Inflammatory macrophage treated with lipopolysaccharide for 1 hour (primary cell): ENCODE measurements around the gene HERC2.

Experiments
- DNase-seq, 2 donors: peaks; one replicate each; pipeline ENCODE4 v3.0.0-alpha.2; 2020 to 2022

The HERC2 gene

DNA sequence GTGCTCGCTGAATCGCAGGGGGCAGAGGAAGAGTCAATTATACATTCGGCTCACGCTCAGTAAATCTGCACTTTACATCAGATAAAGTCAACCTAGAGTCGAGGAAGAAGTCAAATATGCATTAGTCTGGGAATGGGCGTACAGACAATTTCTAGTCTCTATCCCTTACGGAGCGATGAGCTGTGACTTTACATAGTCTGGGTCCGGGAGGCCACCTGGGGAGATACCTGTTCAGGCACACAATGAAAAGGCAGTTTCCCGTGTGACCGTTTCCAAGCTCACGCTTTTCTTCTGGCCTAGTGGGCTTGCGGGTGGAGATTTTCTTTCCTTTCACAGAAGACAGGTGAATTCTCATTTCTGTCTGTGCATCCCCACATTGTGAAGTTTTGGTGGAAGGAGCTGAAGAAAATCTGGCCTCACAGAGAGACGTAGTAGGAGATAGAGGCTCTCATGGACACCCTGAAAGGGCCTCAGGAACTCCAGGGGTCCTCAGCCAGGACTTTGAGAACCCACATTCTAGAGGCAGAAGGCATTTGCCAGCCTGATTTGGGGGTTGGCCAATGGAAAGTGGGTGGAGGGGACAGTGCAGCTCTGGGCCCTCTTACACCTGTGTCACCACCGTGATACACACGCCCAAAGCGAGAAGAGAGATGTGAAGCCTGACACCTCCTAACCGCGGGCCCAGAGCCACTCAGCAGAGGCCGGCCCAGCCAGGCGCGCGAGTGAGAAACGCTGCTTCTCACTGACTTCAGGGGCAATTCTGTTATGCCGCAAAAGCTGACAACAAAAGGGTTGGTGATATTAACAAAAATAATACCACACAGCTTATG lies 212.1 kb downstream of the HERC2 start:
- DNase-seq: no peak

DNA sequence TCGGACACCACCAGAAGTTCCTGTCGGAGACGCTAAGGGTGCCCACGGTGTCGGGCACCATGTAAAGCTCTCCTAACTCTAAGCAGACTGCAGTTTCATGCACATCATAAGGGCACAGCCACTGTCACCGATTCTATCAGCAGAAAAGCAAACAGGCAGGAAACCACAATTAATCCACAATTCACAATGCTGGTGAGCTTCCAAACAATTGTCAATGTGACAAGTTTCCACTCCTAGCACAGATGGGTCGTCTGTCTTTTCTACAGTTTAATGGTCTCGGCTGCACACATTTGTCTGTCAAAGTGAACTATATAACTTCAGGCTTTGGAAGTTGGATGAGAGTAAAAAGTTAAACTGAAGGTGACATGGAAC lies 214.1 kb downstream of the HERC2 start:
- DNase-seq: no peak

DNA sequence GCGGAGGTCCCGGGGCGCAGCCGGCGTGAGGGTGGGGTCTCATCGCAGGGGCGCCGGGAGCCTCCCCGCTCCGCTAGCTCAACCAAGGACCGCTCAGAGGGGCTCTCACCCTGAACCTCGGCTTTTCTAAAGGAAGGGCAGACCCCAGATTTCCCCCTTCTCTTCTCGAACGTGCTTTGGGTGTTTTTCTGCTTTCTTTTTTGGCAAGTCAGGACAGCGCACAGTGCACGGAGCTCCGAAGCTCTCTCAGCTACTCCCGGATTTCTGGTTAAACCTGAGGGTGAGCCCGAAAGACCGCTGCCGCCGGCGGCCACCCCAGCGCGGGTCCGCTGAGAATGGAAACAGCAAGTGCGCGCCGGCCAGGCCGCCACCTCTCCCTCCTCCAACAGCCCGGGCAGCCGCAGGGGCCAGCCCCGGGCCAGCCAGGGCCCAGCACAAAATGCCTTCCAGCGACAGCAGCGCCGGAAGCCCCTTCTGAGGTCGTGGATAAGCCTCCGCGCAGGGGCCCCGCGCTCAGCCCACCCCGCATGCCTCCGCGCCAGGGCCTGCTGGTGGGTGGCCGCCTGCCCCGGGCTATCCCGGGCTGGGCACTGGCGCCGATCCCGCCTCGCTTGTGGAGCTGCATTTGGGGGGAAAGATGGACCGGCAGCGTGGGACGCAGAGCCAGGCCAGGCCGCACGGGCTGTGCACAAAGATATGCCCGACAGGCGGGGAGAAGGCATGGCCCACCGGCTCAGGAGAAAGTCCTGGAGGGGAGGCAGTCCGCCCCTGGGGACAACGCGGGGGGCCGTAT lies 214.7 kb downstream of the HERC2 start:
- no peak for DNase-seq

DNA sequence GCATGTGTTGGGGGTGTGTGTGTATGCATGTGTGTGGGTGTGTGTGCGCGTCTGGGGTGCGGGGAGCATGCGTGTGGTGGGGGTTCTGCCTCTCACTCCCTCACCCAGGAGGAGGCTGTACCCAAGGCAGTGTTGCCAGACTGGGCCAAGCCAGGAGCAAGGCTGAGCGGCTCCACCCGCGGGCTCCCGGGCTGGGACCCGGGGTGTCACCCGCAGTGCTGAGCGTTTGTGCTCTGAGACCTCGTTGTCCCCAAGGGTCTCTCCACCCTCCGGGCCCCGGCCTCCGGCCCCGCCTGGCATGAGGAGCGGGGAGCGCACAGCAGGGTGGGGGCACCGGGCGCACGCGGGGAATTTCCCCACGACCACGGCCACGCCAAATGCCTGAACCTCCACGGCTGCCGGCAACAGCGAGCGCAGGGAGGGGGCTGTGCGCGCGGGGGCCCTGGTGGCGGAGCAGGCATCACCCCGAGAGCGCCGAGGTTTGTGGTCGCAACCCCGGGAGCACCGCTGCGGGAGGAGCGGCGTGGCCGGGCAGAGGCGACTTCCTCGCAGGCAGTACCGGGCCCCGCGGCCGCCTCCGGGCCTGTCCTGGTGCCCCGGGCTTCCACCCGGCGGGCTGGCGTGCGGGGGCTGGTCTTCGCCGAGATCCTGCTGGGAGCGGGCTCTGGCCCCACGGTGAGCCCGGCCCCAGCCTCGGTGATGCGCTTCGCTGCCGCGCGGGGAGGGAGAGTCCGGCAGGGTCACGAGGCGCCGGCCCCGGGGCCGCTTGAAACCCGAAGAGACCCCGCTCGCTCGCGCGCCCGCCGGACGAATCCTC lies 215.5 kb downstream of the HERC2 start:
- no peak for DNase-seq

DNA sequence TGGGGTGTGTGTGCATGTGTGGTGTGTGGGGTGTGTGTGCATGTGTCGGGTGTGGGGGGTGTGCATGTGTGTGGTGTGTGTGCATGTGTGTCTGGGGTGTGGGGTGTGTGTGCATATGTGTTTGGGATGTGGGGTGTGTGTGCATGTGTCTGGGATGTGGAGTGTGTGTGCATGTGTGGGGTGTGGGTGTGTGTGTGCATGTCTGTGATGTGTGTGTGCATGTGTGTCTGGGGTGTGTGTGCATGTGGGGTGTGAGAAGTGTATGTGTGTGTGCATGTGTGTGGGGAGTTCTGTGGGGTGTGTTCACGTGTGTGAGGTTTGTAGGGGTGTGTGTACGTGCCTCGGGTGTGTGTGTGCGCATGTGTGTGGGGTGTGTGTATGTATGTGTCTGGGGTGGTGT lies 216.2 kb downstream of the HERC2 start:
- DNase-seq: no peak

DNA sequence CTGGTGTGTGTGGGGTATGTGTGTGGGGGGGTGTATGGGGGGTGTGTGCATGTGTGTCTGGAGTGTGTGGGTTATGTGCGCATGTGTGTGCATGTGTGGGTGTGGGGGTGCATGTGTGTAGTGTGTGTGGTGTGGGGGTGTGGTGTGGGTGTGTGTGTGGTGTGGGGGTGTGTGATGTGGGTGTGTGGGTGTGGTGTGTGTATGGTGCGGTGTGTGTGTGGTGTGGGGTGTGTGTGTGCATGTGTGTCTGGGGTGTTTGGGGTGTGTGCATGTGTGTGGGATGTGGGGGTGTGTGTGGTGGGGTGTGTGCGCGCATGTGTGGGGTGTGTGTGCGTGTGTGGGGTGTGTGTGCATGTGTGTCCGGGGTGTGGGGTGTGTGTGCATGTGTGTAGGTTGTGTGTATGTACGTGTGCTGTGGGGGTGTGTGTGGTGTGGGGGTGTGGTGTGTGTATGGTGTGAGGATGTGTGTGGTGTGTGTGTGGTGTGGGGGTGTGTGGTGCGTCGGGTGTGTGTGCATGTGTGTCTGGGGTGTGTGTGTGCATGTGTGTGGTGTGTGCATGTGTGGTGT lies 216.7 kb downstream of the HERC2 start:
- DNase-seq: no peak

DNA sequence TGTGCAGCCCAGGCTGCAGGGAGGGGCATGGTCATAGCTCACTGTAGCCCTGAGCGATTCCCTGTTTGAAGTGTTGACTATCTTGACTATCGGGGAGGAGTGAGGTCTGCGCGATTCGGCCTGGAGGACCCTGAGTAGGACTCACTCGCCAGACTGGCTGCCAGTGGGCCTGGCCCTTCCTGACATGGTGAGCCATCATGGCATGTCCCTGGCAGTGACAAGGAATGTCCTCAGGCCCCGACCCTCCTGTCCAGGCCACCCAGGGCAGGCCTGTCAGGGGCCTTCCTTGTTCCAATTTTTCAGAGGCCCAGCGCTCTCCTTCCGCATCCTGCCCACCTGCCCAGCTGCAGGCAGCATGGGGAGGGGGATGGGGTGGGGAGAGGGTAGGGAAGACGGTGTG lies 217.7 kb downstream of the HERC2 start:
- DNase-seq: no peak

DNA sequence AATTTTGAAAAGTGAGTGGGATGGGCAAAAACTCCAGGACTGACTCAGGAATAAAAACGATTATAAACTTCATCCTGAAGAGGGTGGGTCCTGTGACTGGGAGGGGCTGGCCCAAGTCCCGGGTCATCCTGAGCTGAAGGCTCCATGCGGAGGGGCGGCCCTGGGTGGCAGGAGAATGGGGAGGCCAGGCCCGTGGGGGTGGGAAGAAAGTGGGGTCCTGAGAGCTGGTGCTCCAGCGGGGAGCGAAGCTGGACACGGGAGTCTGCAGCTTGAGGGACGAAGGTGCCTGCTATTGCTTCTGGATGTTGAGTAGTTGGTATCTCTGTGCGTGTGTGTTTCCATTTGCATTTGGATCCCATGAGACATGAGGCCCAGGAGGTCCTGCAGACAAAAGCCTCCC lies 218.1 kb downstream of the HERC2 start:
- no peak for DNase-seq

DNA sequence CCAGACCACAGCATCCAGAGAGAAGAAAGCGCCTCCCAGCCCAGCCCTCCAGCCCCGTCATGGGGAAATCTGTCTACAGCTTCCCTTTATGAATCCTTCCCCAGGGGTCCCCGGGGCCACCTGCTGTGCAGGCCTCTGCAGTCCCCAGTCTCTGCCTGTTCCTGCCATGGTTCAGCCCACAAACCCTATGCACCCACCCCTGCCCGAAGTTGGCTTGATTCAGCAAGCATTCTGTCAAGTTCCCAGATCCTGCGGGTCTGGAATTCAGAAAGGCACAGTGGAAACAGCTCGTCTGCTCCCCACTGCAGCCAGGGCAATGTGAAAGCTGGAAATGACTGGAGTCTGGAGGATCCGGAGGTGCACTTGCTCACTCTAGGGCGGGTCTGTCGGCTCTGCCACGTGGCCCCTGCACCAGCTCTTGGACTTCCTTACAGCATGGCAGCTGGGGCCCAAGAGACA lies 220.0 kb downstream of the HERC2 start:
- DNase-seq: no peak

DNA sequence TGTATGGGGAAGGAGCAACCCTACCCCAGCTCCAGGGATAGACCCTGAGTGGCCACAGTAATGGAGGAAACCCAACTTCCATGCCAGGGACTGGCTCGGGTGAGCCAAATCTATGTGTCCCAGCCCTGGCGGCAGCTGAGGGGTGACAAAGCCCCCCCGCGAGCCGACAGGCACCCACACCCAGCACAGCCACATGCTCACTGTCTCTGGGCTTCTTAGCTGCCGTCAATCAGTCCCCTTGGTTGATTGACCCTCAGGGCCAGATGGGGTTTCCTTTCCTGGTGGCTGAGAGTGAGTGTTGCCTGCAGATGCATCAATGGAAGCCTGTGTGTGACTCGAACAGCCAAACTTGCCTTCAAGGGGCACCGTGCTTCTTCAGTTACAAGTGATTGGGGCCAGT lies 220.8 kb downstream of the HERC2 start:
- no peak for DNase-seq

DNA sequence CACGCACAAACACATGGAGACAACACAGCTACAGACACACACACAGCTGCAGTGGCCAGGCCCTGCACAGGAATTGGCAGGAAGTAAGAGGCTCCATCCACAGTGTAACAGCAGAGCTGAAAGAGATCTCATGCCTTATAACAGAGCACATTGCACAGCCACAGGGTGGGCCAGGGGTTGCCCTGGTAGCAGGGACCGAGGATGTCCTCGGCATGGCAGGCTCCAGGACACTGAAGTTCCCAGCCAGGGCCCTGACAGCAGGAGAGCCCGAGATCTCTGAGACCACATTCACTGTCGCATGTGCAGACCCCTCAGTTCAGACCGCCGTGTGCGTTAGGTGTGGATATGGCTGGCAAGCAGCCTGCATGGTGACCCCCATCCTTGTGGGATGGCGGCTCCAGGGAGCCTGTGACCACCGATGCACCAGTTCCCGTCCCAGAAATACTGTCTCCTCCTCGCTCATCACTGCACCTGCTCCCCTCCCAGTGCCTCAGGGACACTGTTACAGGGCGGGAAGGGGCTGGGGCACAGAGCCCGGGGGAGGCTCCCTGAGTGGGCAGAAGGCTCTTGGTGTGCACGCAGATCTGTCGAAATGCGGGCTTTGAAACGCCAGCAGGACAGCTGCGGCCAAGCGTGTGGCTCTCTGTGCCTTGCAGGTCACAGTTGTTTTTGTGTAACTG lies 221.3 kb downstream of the HERC2 start:
- no peak for DNase-seq

DNA sequence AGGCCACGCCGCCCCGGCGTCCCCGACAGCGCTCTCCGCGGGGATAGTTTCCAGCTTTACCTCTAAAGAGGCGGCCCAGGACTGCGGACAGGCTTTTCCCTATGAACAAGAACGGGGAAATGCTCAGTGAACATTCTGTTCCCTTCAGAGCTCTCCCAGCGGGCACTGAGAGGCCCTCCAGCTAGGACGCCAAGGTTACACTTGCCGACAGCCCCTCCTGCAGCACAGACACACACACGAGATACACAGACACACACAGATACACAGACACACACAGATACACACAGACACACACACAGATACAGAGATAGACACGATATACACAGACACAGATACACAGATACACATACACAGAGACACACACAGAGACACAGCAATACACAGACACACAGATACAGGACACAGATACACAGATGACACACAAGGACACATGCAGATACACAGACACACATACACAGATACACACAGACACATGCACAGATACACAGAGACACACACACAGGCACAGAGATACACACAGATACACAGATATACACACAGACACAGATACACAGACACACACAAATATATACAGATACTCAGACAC lies 222.3 kb downstream of the HERC2 start:
- no peak for DNase-seq

DNA sequence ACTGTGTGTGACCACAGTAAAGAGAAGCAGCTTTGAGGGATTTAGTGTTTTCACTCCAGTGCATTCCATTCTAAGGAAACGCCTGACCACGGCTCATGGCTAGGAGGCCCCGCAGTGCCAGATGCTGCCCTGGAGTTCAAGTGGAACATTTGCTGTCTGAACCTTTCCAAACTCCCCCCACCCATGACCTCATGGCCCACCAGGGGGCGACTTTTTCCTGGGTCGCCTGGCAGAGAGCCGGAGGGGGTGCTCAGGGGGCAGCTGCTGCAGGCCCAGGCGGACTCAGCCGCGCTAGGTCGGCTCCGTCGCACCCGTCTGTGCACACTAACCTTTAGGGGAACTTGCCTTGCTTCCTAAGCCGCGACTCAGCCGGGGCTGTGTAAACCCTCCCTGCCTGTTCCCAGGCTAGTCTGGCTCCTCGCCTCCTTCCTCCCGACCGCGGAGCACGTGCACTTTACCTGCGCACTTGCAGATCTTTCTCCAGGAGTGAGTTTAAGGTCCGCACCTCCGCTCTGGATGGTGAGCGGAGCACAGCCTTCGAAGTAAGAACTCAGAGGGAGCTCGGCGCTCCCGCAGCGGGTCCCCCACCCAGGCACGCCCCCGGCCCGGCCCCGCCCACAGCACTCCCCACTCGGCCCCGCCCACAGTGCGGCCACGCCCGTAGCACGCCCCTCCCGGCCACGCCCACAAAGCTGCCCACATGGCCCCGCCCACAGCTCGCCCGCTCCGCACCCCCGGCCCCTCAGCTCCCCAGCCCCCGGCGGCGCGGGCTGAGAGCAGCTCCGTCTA lies 223.0 kb downstream of the HERC2 start, which contains the start of gene OCA2:
TSS of gene OCA2 (minus strand) at position 550 of the 789 bp plus-strand sequence. CDS start 17,441 bp downstream, outside the sequence.
- peak; percentile 7 to 22 for DNase-seq

DNA sequence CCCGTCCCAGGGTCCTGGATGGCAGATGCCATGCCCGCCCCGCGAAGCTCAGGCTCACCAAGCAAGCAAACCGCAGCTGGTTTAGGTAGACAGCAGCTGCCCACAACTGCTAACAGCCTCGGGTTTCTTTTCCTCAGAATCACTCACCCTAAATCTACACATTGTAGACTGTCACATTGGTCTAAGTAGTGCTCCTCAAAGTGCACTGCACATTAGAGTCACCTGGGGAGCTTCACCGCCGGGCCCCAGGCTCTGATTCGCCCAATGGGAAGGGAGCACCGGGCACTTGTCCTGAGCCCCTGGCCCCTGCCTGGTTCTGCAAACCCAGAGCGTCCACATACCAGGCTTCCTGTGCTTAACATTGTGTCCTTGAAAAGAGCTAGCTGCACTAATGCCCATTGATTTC lies 223.6 kb downstream of the HERC2 start:
- DNase-seq: no peak

DNA sequence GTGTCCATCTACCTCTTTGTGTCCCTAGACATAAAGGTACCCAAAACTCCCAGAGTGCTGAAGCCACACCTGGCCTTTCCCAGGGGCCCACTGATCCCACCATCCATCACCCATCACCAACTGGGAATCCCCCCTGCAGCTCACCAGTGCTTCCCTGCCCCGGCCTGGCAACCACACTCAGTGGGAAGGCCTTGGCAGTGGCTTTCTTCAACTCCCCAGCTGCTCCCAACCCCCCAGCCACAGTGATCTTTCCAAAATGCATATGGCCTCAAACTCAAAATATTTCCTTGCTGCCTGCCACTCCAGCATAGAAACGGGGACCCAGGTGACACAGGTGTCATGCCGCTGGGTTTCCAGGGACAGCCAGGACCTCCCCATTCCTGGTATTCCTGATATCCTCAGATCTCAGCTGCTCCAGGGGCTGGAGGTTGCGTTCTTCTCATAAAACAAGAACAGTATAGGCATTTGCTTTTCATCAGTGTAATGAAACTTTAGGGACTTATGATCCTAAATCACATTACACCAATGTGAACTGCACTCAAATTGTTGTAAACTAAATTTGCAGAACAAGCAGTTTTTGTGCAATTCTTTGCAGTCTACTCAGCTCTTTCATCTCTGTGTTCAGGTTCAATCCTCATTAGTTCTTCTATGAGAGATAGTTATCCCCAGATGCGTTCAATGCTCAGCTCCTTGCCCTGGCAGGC lies 224.2 kb downstream of the HERC2 start:
- no peak for DNase-seq

DNA sequence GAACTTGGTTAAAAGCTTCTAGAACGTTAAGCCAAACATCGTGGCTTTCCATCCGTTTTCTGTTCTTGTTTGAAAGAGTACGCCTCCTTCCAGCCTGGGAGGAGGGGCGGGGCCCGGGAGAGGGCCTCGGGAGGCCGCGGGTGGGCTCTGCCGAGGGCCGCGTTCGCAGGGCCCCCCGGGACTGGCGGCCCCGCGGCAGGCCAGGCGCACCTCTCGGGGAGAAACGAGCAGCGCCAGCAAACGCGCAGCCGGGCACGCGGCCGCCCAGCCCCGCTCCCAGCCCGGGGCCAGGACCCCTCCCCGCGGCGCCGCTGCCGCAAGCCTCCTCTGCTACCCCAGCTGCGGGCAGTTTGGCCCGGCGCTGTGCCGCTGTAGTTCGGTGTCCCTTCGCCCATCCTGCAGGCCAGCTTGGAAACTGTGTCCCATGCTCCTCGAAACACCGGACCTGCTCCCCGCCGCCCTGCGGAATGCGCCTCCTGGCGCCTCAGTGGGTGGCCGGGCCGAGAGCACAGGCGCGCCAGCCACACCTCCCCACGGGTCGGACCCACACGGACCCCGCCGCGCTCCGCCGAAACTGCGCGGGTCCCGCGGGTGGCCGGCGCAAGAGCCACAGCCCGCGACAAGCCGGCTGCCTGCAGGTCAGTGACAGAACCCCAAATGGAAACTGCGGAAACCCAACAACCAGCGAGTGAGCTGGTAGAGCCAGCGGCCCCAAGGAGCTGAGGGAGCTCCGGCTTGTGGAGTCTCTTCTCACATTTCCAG lies 225.1 kb downstream of the HERC2 start:
- no peak for DNase-seq

DNA sequence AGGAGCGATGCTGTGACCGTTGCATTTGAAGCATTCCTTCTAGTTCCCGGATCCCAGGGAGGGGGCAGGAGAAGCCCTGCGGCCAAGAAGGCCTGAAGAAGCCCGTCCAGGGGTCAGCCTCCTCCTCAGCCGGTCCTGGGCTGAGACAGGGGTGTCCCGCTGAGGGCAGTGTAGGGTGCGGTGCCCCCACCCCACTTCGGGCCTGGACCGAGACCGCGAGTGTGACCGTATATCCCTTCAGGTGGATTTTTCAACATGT lies 225.6 kb downstream of the HERC2 start:
- no peak for DNase-seq

DNA sequence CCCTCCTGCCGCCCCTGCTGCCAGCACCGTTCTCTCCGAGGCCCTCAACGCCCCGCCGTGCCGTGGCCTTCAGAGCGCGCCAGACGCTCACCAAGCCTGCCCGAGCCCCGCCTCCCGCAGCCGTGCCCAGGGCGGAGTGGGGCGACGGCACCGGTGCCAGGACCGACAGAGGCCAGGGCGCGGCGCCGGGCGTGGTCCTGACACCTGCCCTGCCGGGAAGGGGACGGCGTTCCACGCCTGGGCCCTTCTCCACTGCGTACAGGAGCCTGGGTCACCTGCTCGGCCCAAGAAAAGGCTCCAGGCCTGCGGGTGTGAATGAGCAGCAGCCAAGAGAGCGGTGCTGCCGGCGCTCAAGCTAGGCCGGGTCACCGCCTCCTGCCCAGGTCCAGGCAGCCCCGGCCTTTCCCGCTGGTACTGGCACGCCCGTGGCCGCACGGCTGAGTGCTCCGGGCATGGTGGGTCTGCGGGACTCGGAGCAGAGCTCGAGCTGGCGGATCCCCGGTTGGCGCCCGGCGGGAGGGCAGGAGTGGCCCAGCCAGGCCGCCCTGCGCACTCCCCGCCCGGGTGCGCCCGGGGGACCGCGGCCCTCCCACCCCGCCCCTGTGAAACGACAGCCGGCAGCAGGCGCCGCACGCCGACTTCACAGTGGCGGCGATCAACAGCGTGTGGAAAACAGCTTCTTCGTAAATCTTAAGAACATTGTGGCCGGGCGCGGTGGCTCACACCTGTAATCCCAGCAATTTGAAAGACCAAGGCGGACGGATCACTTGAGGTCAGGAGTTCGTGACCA lies 227.1 kb downstream of the HERC2 start:
- no peak for DNase-seq
